H54 (cell line): ENCODE measurements around the gene PIEZO2.
A peak's percentile ranks its signal among the peaks of the same experiment; 100 is the strongest.
"Not testable (repeated sequence)": the region's sequence is repeated elsewhere in the genome, so short reads cannot be mapped to it uniquely, and the experiment has no call there.

Experiments
- DNase-seq: peaks from one replicate; pipeline ENCODE4 v3.0.0; 2011; ENCODE audit warnings: low spot score, mixed read lengths; ENCODE audit not compliant: insufficient read length
- FAIRE-seq: peaks from 3 replicates; lab custom pipeline; 2011; peaks lifted over from hg19 to GRCh38; lab: Jason Lieb, UNC
- POLR2A ChIP-seq: IDR thresholded peaks from 2 replicates; pipeline ENCODE4 v1.6.1; 2011; ENCODE audit warnings: low read depth, mild to moderate bottlenecking, low read length

The PIEZO2 gene

GRCh38 chr18:10847408-10847790 is 302.0 kb downstream of the PIEZO2 start:
- no peak for DNase-seq
- no peak for FAIRE-seq

GRCh38 chr18:10846657-10847407 is 302.5 kb downstream of the PIEZO2 start:
- DNase-seq (no peak), FAIRE-seq (no peak)
- no peak for TF ChIP-seq POLR2A

More at GRCh38 chr18:10847408-10847790, 302.0 kb downstream of the PIEZO2 start:
- TF ChIP-seq POLR2A = no peak

GRCh38 chr18:10846035-10846434 is 303.3 kb downstream of the PIEZO2 start:
- not testable (repeated sequence) for FAIRE-seq, DNase-seq

GRCh38 chr18:10843565-10843964 is 305.8 kb downstream of the PIEZO2 start:
- FAIRE-seq (no peak), DNase-seq (no peak)
- no peak for TF ChIP-seq POLR2A

GRCh38 chr18:10842861-10843260 is 306.5 kb downstream of the PIEZO2 start:
- FAIRE-seq (no peak), DNase-seq (no peak)
- TF ChIP-seq POLR2A = no peak

- FAIRE-seq (no peak), DNase-seq (no peak)
- no peak for TF ChIP-seq POLR2A
These were observed 307.0 kb downstream of the PIEZO2 start for GRCh38 chr18:10842371-10842770.

- DNase-seq (no peak), FAIRE-seq (no peak)
- TF ChIP-seq POLR2A = no peak
These were observed 308.2 kb downstream of the PIEZO2 start for GRCh38 chr18:10841203-10841602.

GRCh38 chr18:10840743-10841142 is 308.6 kb downstream of the PIEZO2 start:
- DNase-seq (no peak), FAIRE-seq (no peak)
- no peak for TF ChIP-seq POLR2A

GRCh38 chr18:10839421-10839820 is 309.9 kb downstream of the PIEZO2 start:
- no peak for TF ChIP-seq POLR2A
- no peak for DNase-seq
- FAIRE-seq = no peak

GRCh38 chr18:10838553-10838952 is 310.8 kb downstream of the PIEZO2 start:
- FAIRE-seq = no peak
- DNase-seq = no peak
- no peak for TF ChIP-seq POLR2A

- FAIRE-seq (no peak), DNase-seq (no peak)
- no peak for TF ChIP-seq POLR2A
These were observed 315.1 kb downstream of the PIEZO2 start for GRCh38 chr18:10834128-10834815.

GRCh38 chr18:10833656-10834055 is 315.7 kb downstream of the PIEZO2 start:
- no peak for TF ChIP-seq POLR2A
- DNase-seq (no peak), FAIRE-seq (no peak)

GRCh38 chr18:10826400-10826799 is 323.0 kb downstream of the PIEZO2 start:
- DNase-seq = no peak
- FAIRE-seq = no peak
- TF ChIP-seq POLR2A = no peak

GRCh38 chr18:10822456-10822855 is 326.9 kb downstream of the PIEZO2 start:
- TF ChIP-seq POLR2A = no peak
- peak; percentile 17 for DNase-seq
- FAIRE-seq = peak; percentile 48

- DNase-seq (no peak), FAIRE-seq (no peak)
- no peak for TF ChIP-seq POLR2A
These were observed 328.7 kb downstream of the PIEZO2 start for GRCh38 chr18:10820681-10821080.
